ENCODE results near the gene CTSH.
"Not testable (repeated sequence)": the region's sequence is repeated elsewhere in the genome, so short reads cannot be mapped to it uniquely, and the experiment has no call there.

CTSH gene

GRCh38 chr15:78879517-78880241 is 65.2 kb downstream of the CTSH start:
- no peak for DNase-seq

DNA sequence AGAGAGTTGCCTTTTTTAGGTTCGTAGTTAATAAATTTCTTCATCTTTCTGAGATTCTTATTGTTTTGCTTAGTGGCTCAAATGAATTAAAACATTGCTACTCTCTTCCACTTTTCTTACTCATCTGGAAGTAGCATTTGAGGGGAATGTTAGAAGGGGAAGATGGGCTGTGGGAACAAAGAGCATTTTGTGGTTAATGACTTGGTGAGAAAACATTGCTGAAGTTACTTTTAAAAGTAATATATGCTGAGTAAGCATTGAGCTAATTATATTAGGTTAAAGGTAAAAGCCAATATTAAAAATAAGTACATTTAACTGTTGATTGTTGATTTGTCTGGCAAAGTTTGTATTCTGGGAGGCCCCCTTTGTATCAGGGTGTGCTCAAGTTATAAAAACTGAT is 66.5 kb downstream of the CTSH start:
- no peak for DNase-seq

GRCh38 chr15:78876954-78877353 is 67.9 kb downstream of the CTSH start:
- DNase-seq = not testable (repeated sequence)

GRCh38 chr15:78875107-78875914 is 69.5 kb downstream of the CTSH start:
- DNase-seq = peak; percentile 23

DNA sequence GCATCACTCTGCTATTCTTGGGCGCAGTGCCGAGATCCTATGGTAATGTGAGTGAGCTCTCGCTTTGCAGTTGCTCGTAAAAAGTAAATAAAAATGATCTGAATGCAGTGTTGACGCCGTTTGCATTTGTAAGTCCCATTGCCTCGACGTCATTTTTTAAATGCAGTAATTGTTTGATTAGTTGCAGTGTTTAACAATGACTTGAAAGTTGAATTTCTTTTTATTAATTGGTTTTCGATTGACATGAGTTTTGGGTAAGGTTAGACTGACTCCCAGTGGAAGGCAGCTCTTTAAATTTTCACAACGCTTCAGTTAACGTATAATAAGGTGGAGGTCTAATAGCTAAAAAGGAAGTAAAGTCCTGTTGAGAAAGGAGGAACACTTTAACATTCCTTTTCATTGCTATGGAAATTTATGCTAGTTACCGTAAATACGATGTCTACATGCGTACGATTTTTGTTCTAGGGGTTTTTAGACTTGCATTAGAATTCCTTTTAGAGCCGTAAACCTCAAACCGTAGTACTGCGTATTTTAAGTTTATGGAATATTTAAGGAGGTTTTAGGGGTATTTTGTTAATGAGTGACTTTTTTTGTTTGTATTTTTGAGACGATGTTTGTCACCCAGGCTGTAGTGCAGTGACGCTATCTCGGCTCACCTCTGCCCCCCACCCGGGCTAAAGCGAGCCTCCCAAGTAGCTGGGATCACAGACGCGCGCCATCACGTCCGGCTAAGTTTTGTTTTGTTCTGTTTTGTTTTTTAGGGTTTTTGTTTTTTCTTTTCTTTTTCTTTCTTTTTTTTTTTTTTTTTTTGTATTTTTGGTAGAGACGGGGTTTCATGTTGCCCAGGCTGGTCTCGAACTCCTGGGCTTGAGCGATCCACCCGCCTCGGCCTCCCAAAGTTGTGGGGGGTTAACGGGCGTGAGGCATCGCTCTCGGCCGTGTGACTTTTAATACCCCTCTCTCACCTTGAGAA is 70.8 kb downstream of the CTSH start:
- DNase-seq = no peak

- DNase-seq = peak; percentile 96
These were observed 71.7 kb downstream of the CTSH start for GRCh38 chr15:78872972-78873792.

GRCh38 chr15:78872155-78872971 is 72.5 kb downstream of the CTSH start, which contains the start of gene MORF4L1:
Gene MORF4L1, plus strand, starts transcription at chr15:78872890. Its CDS starts 128 bp downstream, at chr15:78873018.
- DNase-seq = peak; percentile 98

DNA sequence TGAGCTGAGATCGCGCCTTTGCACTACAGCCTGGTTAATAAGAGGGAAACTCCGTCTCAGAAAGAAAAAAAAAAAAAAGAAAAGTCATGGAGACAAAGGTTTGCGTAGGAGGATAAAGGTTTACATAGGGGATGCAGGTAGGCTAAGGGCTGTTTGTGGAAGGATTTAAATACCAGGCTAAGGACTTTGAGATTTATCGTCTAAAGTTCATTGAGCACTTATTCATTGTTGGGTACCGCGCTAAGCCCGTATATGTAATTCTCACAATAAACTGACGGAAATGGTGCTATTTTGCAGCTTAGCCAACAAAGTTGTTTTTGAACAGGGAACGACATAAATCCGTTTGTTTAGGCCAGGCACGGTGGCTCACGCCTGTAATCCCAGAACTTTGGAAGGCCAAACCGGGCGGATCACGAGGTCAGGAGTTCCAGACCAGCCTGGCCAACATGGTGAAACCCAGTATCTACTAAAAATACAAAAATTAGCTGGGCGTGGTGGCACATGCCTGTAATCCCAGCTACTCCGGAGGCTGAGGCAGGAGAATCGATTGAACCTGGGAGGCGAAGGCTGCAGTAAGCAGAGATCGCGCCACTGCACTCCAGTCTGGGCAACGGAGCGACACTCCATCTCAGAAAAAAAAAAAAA is 73.2 kb downstream of the CTSH start:
- DNase-seq = peak; percentile 14
